Thoracic aorta (tissue), 2 donors: Measurements from ENCODE around the gene NRXN3. TPM values are rescaled to one million over a fixed set of nuclear protein-coding genes. Genes with fewer than 3 reads are reported as not detected.

ENCODE experiments used
- ATAC-seq: fragments of 150-250 bp; one replicate; pipeline ENCODE4 v1.8.0; 2017; ENCODE audit warnings: low read depth; ENCODE audit not compliant: insufficient number of reproducible peaks, low FRiP score
- DNase-seq: peaks from one replicate; pipeline ENCODE4 v3.0.0-alpha.2; 2020; ENCODE audit warnings: low spot score
- H3K27ac ChIP-seq, 2 donors: fragments of 200-600 bp; sonication (generic); 1 replicate in 1 of 2; 2 replicates in 1 of 2; pipeline ENCODE4 v1.5.1; 2016; ENCODE audit warnings: mild to moderate bottlenecking in 2 of 2, moderate library complexity in 2 of 2
- H3K27me3 ChIP-seq: fragments of 200-600 bp; sonication (generic); replicated peaks from 2 replicates; pipeline ENCODE4 v1.6.0; 2016; ENCODE audit warnings: mild to moderate bottlenecking; ENCODE audit not compliant: insufficient read depth
- H3K36me3 ChIP-seq: fragments of 200-600 bp; sonication (generic); one replicate; pipeline ENCODE4 v1.5.1; 2016
- H3K4me1 ChIP-seq, 2 donors: fragments of 200-600 bp; sonication (generic); 1 replicate in 1 of 2; 2 replicates in 1 of 2; pipeline versions ENCODE4 v1.5.1 to v1.6.0; 2016; ENCODE audit warnings: low read depth in 2 of 2, mild to moderate bottlenecking in 1 of 2; ENCODE audit not compliant: control insufficient read depth in 1 of 2
- H3K4me3 ChIP-seq: fragments of 200-600 bp; sonication (generic); 2 replicates; pipeline ENCODE4 v1.5.1; 2016; ENCODE audit warnings: mild to moderate bottlenecking
- H3K9me3 ChIP-seq: fragments of 200-600 bp; sonication (generic); 2 replicates; pipeline ENCODE4 v1.5.1; 2016
- total RNA-seq, 2 donors: library from RNA; depleted of rRNA; stranded (reverse); fragments of >200 nt; gene quantifications; one replicate each; pipeline versions ENCODE4 v1.1.0 to v1.2.3, GENCODE V29; 2016
- TF ChIP-seq, protein P1 (sequence below): fragments of 200-600 bp; sonication (generic); IDR thresholded peaks from one replicate; pipeline ENCODE4 v1.5.1; 2019; ENCODE audit warnings: antibody characterized with exemption

NRXN3 gene
- total RNA-seq, 2 donors from 2014 or later, result 5.6 to 33.3 TPM

DNA sequence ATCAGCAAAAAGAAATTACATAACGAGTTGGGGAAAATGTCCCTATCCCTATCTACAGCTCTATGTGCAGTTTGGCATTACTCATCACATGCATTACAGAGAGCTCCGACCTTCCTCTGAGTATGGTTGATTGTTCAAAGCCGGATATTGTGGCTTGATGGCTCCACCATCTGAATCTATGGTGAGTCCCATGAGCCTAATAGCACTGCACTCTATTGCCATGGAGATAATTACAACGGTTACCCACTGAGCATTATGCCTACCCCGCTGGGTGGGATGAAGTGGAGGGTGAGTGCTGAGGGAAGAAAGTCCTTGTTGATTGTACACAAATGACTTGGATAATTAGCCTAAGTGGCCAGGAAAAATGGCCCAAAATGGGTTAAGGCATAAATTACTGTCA is 800.5 kb downstream of the NRXN3 start:
- Histone ChIP-seq H3K4me3 (no peak overlapping the region), H3K36me3 (no peaks in the 10 kb centered on the region), H3K4me1 (peaks cover 7 to 23% of the 10 kb centered on the region in 2 donors), H3K27ac (no peak overlapping the region), H3K27me3 (no peaks in the 10 kb centered on the region), H3K9me3 (no peaks in the 10 kb centered on the region)
- ATAC-seq, result no peak
- DNase-seq, result no peak
- TF ChIP-seq, protein P1, sequence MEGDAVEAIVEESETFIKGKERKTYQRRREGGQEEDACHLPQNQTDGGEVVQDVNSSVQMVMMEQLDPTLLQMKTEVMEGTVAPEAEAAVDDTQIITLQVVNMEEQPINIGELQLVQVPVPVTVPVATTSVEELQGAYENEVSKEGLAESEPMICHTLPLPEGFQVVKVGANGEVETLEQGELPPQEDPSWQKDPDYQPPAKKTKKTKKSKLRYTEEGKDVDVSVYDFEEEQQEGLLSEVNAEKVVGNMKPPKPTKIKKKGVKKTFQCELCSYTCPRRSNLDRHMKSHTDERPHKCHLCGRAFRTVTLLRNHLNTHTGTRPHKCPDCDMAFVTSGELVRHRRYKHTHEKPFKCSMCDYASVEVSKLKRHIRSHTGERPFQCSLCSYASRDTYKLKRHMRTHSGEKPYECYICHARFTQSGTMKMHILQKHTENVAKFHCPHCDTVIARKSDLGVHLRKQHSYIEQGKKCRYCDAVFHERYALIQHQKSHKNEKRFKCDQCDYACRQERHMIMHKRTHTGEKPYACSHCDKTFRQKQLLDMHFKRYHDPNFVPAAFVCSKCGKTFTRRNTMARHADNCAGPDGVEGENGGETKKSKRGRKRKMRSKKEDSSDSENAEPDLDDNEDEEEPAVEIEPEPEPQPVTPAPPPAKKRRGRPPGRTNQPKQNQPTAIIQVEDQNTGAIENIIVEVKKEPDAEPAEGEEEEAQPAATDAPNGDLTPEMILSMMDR, result no peak

- Histone ChIP-seq H3K36me3 (no peaks in the 10 kb centered on the region), H3K4me3 (no peak overlapping the region), H3K27ac (no peak overlapping the region), H3K9me3 (no peaks in the 10 kb centered on the region), H3K4me1 (peaks cover 7 to 23% of the 10 kb centered on the region in 2 donors), H3K27me3 (no peaks in the 10 kb centered on the region)
- TF ChIP-seq, protein P1, result no peak
- DNase-seq (no peak), ATAC-seq (no peak)
Measured at GRCh38 chr14:78972440-78972839, 802.3 kb downstream of the NRXN3 start.

GRCh38 chr14:78974691-78975090 is 804.5 kb downstream of the NRXN3 start:
- Histone ChIP-seq H3K4me1 (peaks cover 0 to 11% of the 10 kb centered on the region in 2 donors), H3K9me3 (no peaks in the 10 kb centered on the region), H3K27me3 (no peaks in the 10 kb centered on the region), H3K27ac (no peak overlapping the region), H3K4me3 (no peak overlapping the region), H3K36me3 (no peaks in the 10 kb centered on the region)
- TF ChIP-seq, protein P1, result no peak
- no peak for ATAC-seq
- no peak for DNase-seq

- H3K9me3 ChIP-seq, result no peaks in the 10 kb centered on the region
- no peak overlapping the region for H3K27ac ChIP-seq
- H3K4me3 ChIP-seq, result no peak overlapping the region
- DNase-seq (no peak), ATAC-seq (no peak)
- no peaks in the 10 kb centered on the region for H3K27me3 ChIP-seq
- TF ChIP-seq, protein P1, result no peak
- H3K36me3 ChIP-seq, result no peaks in the 10 kb centered on the region
- H3K4me1 ChIP-seq, result peaks cover 0 to 2% of the 10 kb centered on the region in 2 donors
Measured at GRCh38 chr14:78975734-78976133, 805.6 kb downstream of the NRXN3 start.

- TF ChIP-seq, protein P1, result no peak
- Histone ChIP-seq H3K4me1 (peaks cover 0 to 7% of the 10 kb centered on the region in 2 donors), H3K4me3 (no peak overlapping the region), H3K27ac (no peak overlapping the region), H3K9me3 (no peaks in the 10 kb centered on the region), H3K36me3 (no peaks in the 10 kb centered on the region), H3K27me3 (no peaks in the 10 kb centered on the region)
- DNase-seq (no peak), ATAC-seq (no peak)
Measured at GRCh38 chr14:78978896-78979295, 808.7 kb downstream of the NRXN3 start.
